IPS-15b (cell line): ENCODE results near the gene SHISA9.
A peak's percentile ranks its signal among the peaks of the same experiment; 100 is the strongest.

Experiments
- H3K27me3 ChIP-seq: one replicate; pipeline ENCODE4 v1.6.1; 2013; ENCODE audit warnings: low read length; ENCODE audit not compliant: control insufficient read depth, insufficient read depth
- H3K36me3 ChIP-seq: one replicate; pipeline ENCODE4 v1.6.1; 2013; ENCODE audit warnings: low read length; ENCODE audit not compliant: control insufficient read depth, insufficient read depth
- H3K4me1 ChIP-seq: one replicate; pipeline ENCODE4 v1.6.1; 2013; ENCODE audit warnings: mild to moderate bottlenecking, low read length; ENCODE audit not compliant: control insufficient read depth, insufficient read depth
- H3K4me3 ChIP-seq: one replicate; pipeline ENCODE4 v1.5.1; 2013; ENCODE audit warnings: low read depth, low read length
- H3K9ac ChIP-seq: one replicate; pipeline ENCODE4 v1.6.1; 2013; ENCODE audit warnings: low read depth, mild to moderate bottlenecking, low read length
- H3K9me3 ChIP-seq: one replicate; pipeline ENCODE4 v1.6.1; 2013; ENCODE audit warnings: mild to moderate bottlenecking, low read length; ENCODE audit not compliant: control insufficient read depth, insufficient read depth

The SHISA9 gene

DNA sequence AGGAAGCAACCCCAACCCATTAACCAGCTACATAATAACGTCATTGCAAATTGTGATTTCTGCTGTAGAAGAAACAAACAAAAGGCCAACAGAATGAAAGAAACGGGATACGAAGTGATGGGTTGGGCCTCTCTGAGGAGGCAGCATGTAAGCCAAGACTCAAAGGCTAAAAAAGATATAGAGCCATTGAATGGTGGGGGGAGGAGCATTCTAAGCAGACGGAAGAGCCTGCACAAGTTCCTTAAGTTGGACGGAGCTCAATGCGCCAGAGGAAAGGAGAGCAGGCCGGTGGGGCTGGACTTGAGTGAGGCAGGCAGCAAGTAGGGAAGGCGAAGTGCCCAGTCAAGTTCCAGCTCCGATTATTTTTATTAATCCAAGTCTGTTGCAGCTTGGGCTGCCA is 160.3 kb downstream of the SHISA9 start:
- peaks cover 10% of the 10 kb centered on the region for H3K4me1 ChIP-seq
- H3K4me3 ChIP-seq: no peak overlapping the region
- H3K27me3 ChIP-seq: no peaks in the 10 kb centered on the region
- H3K36me3 ChIP-seq: no peaks in the 10 kb centered on the region
- H3K9me3 ChIP-seq: no peaks in the 10 kb centered on the region
- H3K9ac ChIP-seq: no peak overlapping the region

GRCh38 chr16:13062219-13062618 is 160.8 kb downstream of the SHISA9 start:
- no peaks in the 10 kb centered on the region for H3K36me3 ChIP-seq
- no peaks in the 10 kb centered on the region for H3K9me3 ChIP-seq
- H3K4me3 ChIP-seq: no peak overlapping the region
- no peaks in the 10 kb centered on the region for H3K27me3 ChIP-seq
- H3K4me1 ChIP-seq: peaks cover 10% of the 10 kb centered on the region
- no peak overlapping the region for H3K9ac ChIP-seq

DNA sequence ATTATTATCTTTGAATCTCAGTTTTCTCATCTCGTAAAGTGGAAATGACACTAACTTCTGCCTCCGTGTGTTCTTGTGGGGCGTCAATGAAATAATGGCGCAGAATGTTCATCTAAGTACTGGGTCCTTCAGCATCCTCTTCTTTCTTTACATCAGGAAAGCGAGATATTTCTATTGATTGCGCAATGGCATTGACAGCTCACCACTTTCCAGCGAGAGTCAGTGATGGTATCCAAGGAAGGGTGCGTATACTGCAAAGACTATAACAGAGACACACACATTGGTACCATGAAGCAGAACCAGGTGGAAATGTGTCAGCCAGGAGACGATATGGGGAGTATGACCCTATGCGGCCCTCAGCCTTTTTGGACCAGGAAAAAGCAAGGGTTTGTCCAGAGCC is 162.1 kb downstream of the SHISA9 start:
- Histone ChIP-seq H3K9ac (no peak overlapping the region), H3K4me3 (no peak overlapping the region), H3K36me3 (no peaks in the 10 kb centered on the region), H3K27me3 (no peaks in the 10 kb centered on the region), H3K9me3 (no peaks in the 10 kb centered on the region), H3K4me1 (peaks cover 10% of the 10 kb centered on the region)

DNA sequence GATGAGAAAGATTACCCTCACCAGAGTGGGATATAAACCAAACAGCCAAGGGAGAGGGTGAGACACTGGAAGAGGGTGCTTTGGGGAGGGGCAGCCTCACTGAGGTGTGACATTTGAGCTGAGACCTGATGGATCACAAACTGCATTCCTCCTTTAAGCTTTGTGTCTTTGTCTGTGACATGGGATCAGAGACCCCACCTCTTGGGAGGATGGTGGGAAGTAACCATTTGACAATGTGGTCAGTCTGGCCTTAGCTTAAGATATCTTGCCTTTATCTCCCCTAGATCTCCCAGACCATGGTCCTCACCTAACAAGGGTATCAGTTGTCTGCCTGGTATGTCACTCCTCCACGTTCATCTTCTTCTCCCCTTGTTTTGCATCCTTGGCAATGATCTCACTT is 163.4 kb downstream of the SHISA9 start:
- no peaks in the 10 kb centered on the region for H3K9me3 ChIP-seq
- no peaks in the 10 kb centered on the region for H3K36me3 ChIP-seq
- no peak overlapping the region for H3K4me3 ChIP-seq
- H3K4me1 ChIP-seq: peaks cover 12% of the 10 kb centered on the region
- H3K27me3 ChIP-seq: no peaks in the 10 kb centered on the region
- H3K9ac ChIP-seq: no peak overlapping the region

DNA sequence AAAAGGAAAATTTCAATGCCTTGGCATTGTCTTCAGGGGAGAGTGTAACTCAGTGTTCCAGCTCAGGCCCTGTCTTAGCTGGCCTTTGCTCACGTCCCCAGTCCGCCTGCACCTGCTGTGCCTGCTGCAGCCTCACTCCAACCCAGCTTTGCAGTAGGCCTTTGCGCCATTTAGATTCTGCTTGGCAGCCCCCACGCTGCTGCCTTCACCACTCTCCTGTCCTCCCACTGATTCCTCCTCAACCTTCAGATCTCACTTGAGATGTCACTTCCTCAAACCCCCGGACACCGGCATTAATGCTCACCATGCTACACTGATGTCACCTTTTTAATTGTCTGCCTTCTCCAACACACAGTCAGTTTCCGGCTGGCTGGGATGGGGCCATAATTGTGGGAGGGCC is 166.2 kb downstream of the SHISA9 start:
- Histone ChIP-seq H3K4me3 (no peak overlapping the region), H3K27me3 (no peaks in the 10 kb centered on the region), H3K9ac (no peak overlapping the region), H3K36me3 (no peaks in the 10 kb centered on the region), H3K4me1 (peaks cover 9% of the 10 kb centered on the region), H3K9me3 (no peaks in the 10 kb centered on the region)

- Histone ChIP-seq H3K9me3 (no peaks in the 10 kb centered on the region), H3K27me3 (no peaks in the 10 kb centered on the region), H3K4me3 (no peak overlapping the region), H3K4me1 (peaks cover 9% of the 10 kb centered on the region), H3K9ac (no peak overlapping the region), H3K36me3 (no peaks in the 10 kb centered on the region)
These were observed 167.7 kb downstream of the SHISA9 start for GRCh38 chr16:13068912-13069583.

GRCh38 chr16:13070268-13070667 is 168.9 kb downstream of the SHISA9 start:
- Histone ChIP-seq H3K4me3 (peak overlapping the region; percentile 20), H3K9ac (no peak overlapping the region), H3K27me3 (no peaks in the 10 kb centered on the region), H3K36me3 (no peaks in the 10 kb centered on the region), H3K4me1 (peaks cover 9% of the 10 kb centered on the region), H3K9me3 (no peaks in the 10 kb centered on the region)

- Histone ChIP-seq H3K4me1 (no peaks in the 10 kb centered on the region), H3K9ac (no peak overlapping the region), H3K9me3 (no peaks in the 10 kb centered on the region), H3K27me3 (no peaks in the 10 kb centered on the region), H3K36me3 (no peaks in the 10 kb centered on the region), H3K4me3 (no peak overlapping the region)
These were observed 175.5 kb downstream of the SHISA9 start for GRCh38 chr16:13076878-13077277.

- H3K9me3 ChIP-seq: no peaks in the 10 kb centered on the region
- H3K4me3 ChIP-seq: no peak overlapping the region
- H3K9ac ChIP-seq: no peak overlapping the region
- no peaks in the 10 kb centered on the region for H3K27me3 ChIP-seq
- H3K4me1 ChIP-seq: no peaks in the 10 kb centered on the region
- H3K36me3 ChIP-seq: no peaks in the 10 kb centered on the region
These were observed 176.4 kb downstream of the SHISA9 start for GRCh38 chr16:13077816-13078215.

DNA sequence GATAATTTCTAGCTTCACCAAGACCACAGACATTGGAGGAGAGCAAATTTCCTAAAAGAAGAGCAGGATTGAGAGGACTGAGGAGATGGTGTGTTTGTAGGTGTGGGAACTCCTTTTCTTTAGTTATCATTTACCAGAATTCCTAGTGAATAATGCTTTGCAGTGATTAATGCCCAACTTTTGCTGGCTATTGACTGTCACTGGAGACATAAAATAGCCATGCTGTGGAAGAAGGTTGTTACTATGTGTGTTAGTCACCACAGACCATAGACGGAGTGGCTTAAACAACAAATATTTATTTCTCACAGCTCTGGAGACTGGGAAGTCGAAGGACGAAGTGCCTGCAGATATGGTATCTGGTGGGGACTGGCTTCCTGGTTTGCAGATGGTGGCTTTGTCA is 179.1 kb downstream of the SHISA9 start:
- Histone ChIP-seq H3K4me1 (peaks cover 8% of the 10 kb centered on the region), H3K9ac (no peak overlapping the region), H3K9me3 (no peaks in the 10 kb centered on the region), H3K4me3 (no peak overlapping the region), H3K36me3 (no peaks in the 10 kb centered on the region), H3K27me3 (no peaks in the 10 kb centered on the region)

- Histone ChIP-seq H3K4me3 (no peak overlapping the region), H3K9ac (no peak overlapping the region), H3K36me3 (no peaks in the 10 kb centered on the region), H3K9me3 (no peaks in the 10 kb centered on the region), H3K27me3 (no peaks in the 10 kb centered on the region), H3K4me1 (peaks cover 8% of the 10 kb centered on the region)
These were observed 180.5 kb downstream of the SHISA9 start for GRCh38 chr16:13081825-13082331.

DNA sequence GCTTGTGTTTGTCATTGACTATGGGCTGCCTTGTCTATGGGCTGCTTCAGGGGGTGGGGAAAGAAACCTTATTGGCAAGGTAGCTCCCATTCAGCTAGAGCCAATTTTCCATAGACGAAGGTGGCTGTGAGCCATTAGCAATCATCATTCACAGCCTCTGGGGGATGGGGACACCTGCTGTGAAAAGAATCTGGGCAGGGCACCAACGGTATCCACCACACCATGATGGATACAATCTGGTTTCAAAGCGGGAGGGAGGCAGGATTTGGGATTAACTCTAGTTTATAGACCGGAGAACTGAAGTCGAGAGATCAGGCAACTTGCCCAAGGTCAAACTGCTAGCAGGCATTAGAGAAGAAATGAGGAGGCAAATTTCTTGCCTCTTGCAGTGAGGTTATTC is 182.3 kb downstream of the SHISA9 start:
- no peaks in the 10 kb centered on the region for H3K27me3 ChIP-seq
- peaks cover 8% of the 10 kb centered on the region for H3K4me1 ChIP-seq
- H3K36me3 ChIP-seq: no peaks in the 10 kb centered on the region
- H3K4me3 ChIP-seq: no peak overlapping the region
- no peaks in the 10 kb centered on the region for H3K9me3 ChIP-seq
- H3K9ac ChIP-seq: no peak overlapping the region
